ENCODE data around the gene NAT8L. TPM values are rescaled to one million over a fixed set of nuclear protein-coding genes. Genes with fewer than 3 reads are reported as not detected.
A peak's percentile ranks its signal among the peaks of the same experiment; 100 is the strongest.
"Not testable (repeated sequence)": the region's sequence is repeated elsewhere in the genome, so short reads cannot be mapped to it uniquely, and the experiment has no call there.

NAT8L gene, protein sequence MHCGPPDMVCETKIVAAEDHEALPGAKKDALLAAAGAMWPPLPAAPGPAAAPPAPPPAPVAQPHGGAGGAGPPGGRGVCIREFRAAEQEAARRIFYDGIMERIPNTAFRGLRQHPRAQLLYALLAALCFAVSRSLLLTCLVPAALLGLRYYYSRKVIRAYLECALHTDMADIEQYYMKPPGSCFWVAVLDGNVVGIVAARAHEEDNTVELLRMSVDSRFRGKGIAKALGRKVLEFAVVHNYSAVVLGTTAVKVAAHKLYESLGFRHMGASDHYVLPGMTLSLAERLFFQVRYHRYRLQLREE
- total RNA-seq (ENCODE audit: unreplicated experiment): 8.3 TPM
- long read RNA-seq, partial matches to known transcripts: 0 of 1 reads
- long read RNA-seq, other reads (novel, unspliced or antisense): 1 of 1 reads

DNA sequence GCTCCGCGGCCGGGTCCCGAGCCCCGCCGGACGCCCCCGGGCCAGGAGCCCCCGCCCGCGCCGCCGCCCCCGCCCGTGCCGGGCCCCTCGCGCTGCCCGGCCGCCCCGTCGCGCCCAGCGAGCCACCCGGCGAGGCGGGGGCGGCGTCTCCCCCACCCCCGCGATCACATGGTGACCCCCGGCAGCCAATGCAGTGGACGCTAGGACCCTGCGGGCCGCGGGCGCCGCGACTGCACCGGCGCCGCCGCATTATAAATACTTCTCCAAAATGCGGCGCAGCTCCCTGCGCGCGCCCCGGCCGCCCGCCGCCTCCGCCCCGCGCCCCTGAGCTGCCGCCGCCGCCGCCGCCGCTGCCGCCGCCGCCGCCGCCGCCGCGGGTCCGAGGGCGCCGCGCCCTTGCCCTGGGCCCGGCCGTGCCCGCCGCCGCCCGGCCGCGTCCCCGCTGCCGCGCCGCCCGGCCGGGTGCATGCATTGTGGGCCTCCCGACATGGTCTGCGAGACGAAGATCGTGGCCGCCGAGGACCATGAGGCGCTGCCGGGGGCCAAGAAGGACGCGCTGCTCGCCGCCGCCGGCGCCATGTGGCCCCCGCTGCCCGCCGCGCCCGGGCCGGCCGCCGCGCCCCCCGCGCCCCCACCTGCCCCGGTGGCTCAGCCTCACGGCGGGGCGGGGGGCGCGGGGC lies at the start of gene NAT8L:
TSS of gene NAT8L (plus strand) at position 282 of the 680 bp plus-strand sequence. CDS start at position 467, 185 bp downstream.
- peak; percentile 72 for DNase-seq
- H3K27ac Mint-ChIP-seq (ENCODE audit: unreplicated experiment): no peak within 1 kb of the TSS
- peaks cover 4% of the 10 kb centered on the region for H3K9me3 Mint-ChIP-seq (ENCODE audit: unreplicated experiment)
- peaks cover under 1% of the 10 kb centered on the region for H3K36me3 Mint-ChIP-seq (ENCODE audit: unreplicated experiment)
- no peak within 1 kb of the TSS for H3K4me3 Mint-ChIP-seq (ENCODE audit: unreplicated experiment)
- TF ChIP-seq, protein P1, sequence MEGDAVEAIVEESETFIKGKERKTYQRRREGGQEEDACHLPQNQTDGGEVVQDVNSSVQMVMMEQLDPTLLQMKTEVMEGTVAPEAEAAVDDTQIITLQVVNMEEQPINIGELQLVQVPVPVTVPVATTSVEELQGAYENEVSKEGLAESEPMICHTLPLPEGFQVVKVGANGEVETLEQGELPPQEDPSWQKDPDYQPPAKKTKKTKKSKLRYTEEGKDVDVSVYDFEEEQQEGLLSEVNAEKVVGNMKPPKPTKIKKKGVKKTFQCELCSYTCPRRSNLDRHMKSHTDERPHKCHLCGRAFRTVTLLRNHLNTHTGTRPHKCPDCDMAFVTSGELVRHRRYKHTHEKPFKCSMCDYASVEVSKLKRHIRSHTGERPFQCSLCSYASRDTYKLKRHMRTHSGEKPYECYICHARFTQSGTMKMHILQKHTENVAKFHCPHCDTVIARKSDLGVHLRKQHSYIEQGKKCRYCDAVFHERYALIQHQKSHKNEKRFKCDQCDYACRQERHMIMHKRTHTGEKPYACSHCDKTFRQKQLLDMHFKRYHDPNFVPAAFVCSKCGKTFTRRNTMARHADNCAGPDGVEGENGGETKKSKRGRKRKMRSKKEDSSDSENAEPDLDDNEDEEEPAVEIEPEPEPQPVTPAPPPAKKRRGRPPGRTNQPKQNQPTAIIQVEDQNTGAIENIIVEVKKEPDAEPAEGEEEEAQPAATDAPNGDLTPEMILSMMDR (IDR thresholded peaks at IDR 0.05; ENCODE audit: partially characterized antibody, unreplicated experiment): no peak
- peaks cover 12% of the 10 kb centered on the region for H3K27me3 Mint-ChIP-seq (ENCODE audit: unreplicated experiment)
- H3K4me1 Mint-ChIP-seq (ENCODE audit: low read depth, unreplicated experiment): no peaks in the 10 kb centered on the region

DNA sequence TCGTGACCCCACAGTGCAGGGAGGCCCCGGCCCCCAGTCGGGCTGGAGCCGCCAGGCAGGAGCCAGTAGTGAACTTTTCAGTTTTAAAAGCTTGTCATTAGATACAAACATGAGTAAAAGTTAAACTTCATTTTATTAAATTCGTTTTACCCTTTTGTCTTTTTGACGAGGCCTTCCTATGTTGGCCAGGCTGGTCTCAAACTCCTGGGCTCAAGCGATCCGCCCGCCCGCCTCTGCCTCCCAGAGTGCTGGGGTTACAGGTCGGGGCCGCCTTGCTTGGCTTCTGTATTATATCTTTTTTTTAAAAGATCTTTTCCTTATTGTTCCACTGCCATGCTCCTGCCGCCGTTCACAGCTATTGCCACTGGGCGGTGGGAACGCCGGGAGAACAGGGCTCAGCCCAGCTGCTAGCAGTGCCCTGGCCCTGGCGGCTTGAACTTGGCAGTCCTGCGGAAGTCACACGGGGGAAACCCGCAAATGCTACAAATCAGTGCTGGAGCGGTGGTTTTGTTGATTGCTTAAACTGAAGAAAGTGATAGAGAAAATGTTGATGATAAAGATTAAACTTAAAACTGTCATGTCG lies 49.4 kb upstream of the NAT8L start:
- Mint-ChIP-seq H3K9me3 (ENCODE audit: unreplicated experiment) (peaks cover 6% of the 10 kb centered on the region), H3K4me3 (ENCODE audit: unreplicated experiment) (peak overlapping the region; percentile 82), H3K27ac (ENCODE audit: unreplicated experiment) (peak overlapping the region; percentile 82), H3K27me3 (ENCODE audit: unreplicated experiment) (peaks cover 5% of the 10 kb centered on the region), H3K4me1 (ENCODE audit: low read depth, unreplicated experiment) (peaks cover 5% of the 10 kb centered on the region), H3K36me3 (ENCODE audit: unreplicated experiment) (no peaks in the 10 kb centered on the region)
- TF ChIP-seq, protein P1 (IDR thresholded peaks at IDR 0.05; ENCODE audit: partially characterized antibody, unreplicated experiment): no peak
- DNase-seq: peak; percentile 78

- DNase-seq: no peak
- peaks cover 6% of the 10 kb centered on the region for H3K9me3 Mint-ChIP-seq (ENCODE audit: unreplicated experiment)
- no peak overlapping the region for H3K27ac Mint-ChIP-seq (ENCODE audit: unreplicated experiment)
- H3K27me3 Mint-ChIP-seq (ENCODE audit: unreplicated experiment): peaks cover 5% of the 10 kb centered on the region
- H3K4me3 Mint-ChIP-seq (ENCODE audit: unreplicated experiment): no peak overlapping the region
- no peaks in the 10 kb centered on the region for H3K36me3 Mint-ChIP-seq (ENCODE audit: unreplicated experiment)
- TF ChIP-seq, protein P1 (IDR thresholded peaks at IDR 0.05; ENCODE audit: partially characterized antibody, unreplicated experiment): no peak
- H3K4me1 Mint-ChIP-seq (ENCODE audit: low read depth, unreplicated experiment): peaks cover 5% of the 10 kb centered on the region
These were observed 47.5 kb upstream of the NAT8L start for GRCh38 chr4:2011583-2011982.

DNA sequence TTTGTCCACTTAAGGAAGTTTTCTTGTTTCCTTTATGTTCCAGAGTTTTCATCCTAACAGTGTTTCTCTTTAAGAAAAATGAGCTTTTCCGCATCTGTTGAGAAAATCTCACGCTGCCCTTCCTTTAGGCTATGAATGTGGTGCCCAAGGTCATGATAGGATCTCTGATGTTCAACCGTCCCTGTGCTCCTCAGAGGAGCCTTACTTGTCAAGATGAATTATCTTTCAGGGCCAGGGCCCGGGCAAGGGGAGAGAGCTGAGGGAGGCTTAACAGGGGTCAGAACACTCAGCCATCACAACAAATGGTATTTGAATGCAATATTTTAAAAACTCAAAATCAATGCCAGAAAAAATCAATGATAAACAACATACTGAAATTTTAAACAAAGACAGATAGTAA lies 44.1 kb upstream of the NAT8L start:
- TF ChIP-seq, protein P1 (IDR thresholded peaks at IDR 0.05; ENCODE audit: partially characterized antibody, unreplicated experiment): no peak
- Mint-ChIP-seq H3K27me3 (ENCODE audit: unreplicated experiment) (peaks cover 2% of the 10 kb centered on the region), H3K27ac (ENCODE audit: unreplicated experiment) (no peak overlapping the region), H3K4me3 (ENCODE audit: unreplicated experiment) (no peak overlapping the region), H3K4me1 (ENCODE audit: low read depth, unreplicated experiment) (no peaks in the 10 kb centered on the region), H3K9me3 (ENCODE audit: unreplicated experiment) (no peaks in the 10 kb centered on the region), H3K36me3 (ENCODE audit: unreplicated experiment) (no peaks in the 10 kb centered on the region)
- no peak for DNase-seq

GRCh38 chr4:2021358-2022018 lies 37.6 kb upstream of the NAT8L start:
- DNase-seq; H3K27ac Mint-ChIP-seq (ENCODE audit: unreplicated experiment); H3K4me1 Mint-ChIP-seq (ENCODE audit: low read depth, unreplicated experiment); H3K9me3 Mint-ChIP-seq (ENCODE audit: unreplicated experiment); H3K27me3 Mint-ChIP-seq (ENCODE audit: unreplicated experiment); H3K36me3 Mint-ChIP-seq (ENCODE audit: unreplicated experiment): not testable (repeated sequence)
- H3K4me3 Mint-ChIP-seq (ENCODE audit: unreplicated experiment): peak overlapping the region; percentile 18

Measured in glutamatergic neuron (in vitro differentiated cells).